HUES6 (cell line): ENCODE data around the gene BMP4.

Source experiments
- H3K27ac ChIP-seq: 2 replicates; pipeline ENCODE4 v1.7.0; 2013; ENCODE audit warnings: low read depth, mild to moderate bottlenecking, low read length, inconsistent platforms
- H3K27me3 ChIP-seq: 2 replicates; pipeline ENCODE4 v1.6.1; 2013; ENCODE audit warnings: low read length; ENCODE audit not compliant: control insufficient read depth, insufficient read depth
- H3K36me3 ChIP-seq: 2 replicates; pipeline ENCODE4 v1.6.1; 2013; ENCODE audit warnings: low read length; ENCODE audit not compliant: control insufficient read depth, insufficient read depth
- H3K4me1 ChIP-seq: 2 replicates; pipeline ENCODE4 v1.6.1; 2013; ENCODE audit warnings: low read length; ENCODE audit not compliant: control insufficient read depth, insufficient read depth
- H3K4me3 ChIP-seq: 2 replicates; pipeline ENCODE4 v1.5.1; 2013; ENCODE audit warnings: low read depth, low read length
- H3K9ac ChIP-seq: one replicate; pipeline ENCODE4 v1.6.1; 2013; ENCODE audit warnings: mild to moderate bottlenecking, low read length
- H3K9me3 ChIP-seq: 2 replicates; pipeline ENCODE4 v1.6.1; 2013; ENCODE audit warnings: low read depth, low read length; ENCODE audit not compliant: control insufficient read depth, insufficient read depth

The BMP4 gene

DNA sequence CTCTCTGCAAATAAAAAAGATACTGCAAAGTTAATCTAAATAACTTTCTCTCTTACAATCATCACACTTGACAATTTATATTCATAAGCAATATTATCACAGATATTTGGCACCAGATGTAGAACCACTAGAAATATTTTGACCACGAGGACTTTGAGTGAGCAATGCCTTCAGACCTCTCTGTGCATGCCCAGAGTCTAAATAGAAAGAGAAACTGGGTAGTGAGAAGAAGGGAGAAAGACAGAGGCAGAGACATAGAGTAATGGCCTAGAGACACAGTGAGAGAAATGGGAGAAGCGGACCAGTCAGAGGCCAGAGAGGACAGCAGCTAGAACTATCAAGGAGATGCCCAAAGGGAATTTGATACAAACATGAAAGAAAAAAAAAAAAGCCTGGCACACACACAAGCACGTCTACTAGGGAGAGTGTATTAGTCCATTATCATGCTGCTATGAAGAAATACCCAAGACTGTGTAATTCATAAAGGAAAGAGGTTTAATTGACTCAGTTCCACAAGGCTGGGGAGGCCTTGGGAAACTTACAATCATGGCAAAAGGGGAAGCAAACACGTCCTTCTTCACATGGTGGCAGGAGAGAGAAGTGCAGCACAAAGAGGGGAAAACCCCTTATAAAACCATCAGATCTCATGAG lies 41.1 kb downstream of the BMP4 start:
- Histone ChIP-seq H3K36me3 (no peaks in the 10 kb centered on the region), H3K9ac (no peak overlapping the region), H3K27ac (no peak overlapping the region), H3K4me3 (no peak overlapping the region), H3K4me1 (no peaks in the 10 kb centered on the region), H3K27me3 (no peaks in the 10 kb centered on the region), H3K9me3 (peaks cover 9% of the 10 kb centered on the region; the same call in 1 of the 2 replicates)

DNA sequence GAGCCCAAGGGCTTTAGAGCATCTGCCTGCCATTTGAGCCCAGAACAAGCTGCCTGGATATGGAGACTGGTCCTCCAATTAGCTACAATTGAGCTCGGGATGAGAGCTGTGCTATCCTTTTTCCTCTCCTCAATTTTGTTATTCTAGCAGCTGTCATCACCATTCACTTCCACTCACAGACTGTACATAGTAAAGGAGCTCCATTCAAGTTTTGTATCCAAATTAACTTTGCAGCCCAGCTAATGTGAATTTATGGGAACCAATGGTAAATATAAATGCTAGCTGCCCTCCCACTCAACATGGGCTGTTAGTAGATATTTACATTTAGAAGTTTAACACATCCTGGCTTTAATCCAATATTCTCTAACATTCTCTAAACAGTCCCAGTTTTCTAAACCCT lies 44.6 kb downstream of the BMP4 start:
- no peak overlapping the region for H3K27ac ChIP-seq

DNA sequence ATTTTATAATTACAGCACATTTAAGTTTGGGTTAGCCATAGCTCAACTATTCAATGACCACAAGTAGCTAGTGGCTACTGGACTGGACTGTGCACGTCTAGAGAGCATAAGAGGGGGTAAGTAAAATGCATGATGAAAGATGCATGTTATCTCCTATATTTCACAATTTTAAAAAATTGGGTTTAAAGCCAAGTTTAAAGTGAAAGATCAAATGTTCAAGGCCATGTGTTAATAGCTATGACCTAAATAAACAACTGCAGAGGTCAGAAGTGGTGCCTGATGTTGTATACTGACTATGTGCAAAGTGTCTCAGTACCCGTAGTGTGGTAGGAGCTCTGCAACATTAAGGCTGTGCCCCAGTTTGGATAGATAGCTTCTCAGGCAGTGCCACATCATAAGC lies 48.2 kb downstream of the BMP4 start:
- Histone ChIP-seq H3K9ac (no peak overlapping the region), H3K9me3 (peaks cover 17% of the 10 kb centered on the region; the same call in 1 of the 2 replicates), H3K4me3 (no peak overlapping the region), H3K36me3 (no peaks in the 10 kb centered on the region), H3K4me1 (no peaks in the 10 kb centered on the region), H3K27ac (no peak overlapping the region), H3K27me3 (no peaks in the 10 kb centered on the region)

More for the DNA sequence above, 44.6 kb downstream of the BMP4 start:
- Histone ChIP-seq H3K27me3 (no peaks in the 10 kb centered on the region), H3K9me3 (peaks cover 13% of the 10 kb centered on the region; the same call in 1 of the 2 replicates), H3K4me3 (no peak overlapping the region), H3K4me1 (no peaks in the 10 kb centered on the region), H3K36me3 (no peaks in the 10 kb centered on the region), H3K9ac (no peak overlapping the region)

DNA sequence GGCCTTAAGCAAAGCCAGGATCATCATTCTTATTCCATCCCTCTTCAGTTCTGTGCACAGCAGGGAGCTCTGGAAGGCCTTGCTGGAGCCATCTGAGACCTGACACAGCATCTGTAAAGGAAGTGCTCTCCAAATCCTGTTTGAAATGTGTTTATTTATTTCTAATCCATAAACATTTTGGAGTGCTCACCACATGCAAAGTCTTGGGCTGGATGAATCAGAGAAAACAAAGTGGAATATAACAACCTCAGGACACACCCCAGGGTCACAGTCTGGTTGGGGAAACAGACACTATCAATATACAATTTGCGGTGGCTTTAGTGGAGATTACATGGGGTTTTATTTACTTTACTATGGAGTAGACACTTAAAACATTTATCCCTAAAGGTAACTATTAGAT lies 54.3 kb downstream of the BMP4 start:
- Histone ChIP-seq H3K36me3 (no peaks in the 10 kb centered on the region), H3K9me3 (peaks cover 8% of the 10 kb centered on the region; the same call in 1 of the 2 replicates), H3K4me3 (no peak overlapping the region), H3K27me3 (no peaks in the 10 kb centered on the region), H3K27ac (no peak overlapping the region), H3K9ac (no peak overlapping the region), H3K4me1 (no peaks in the 10 kb centered on the region)

DNA sequence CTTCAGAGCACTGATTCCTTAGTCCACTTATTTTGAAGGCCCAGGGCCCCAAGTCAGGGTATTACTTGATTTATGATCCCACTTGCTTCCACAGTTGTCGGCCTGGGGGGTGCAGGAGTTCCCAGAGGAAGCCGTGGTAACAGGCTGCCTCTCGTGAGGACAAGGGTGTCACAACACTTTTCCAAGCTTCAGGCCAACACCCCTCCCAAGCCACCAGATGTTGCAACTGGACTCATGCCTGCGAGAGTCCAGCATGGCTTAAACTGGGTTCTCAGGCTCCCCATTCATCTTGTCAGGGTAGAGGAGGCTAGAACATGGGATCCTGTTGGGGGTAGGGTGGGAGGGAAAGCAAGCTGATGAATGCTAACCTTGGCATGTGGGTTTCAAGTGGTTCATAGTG lies 56.1 kb downstream of the BMP4 start:
- no peak overlapping the region for H3K27ac ChIP-seq

More for the DNA sequence above, 56.1 kb downstream of the BMP4 start:
- no peaks in the 10 kb centered on the region for H3K36me3 ChIP-seq
- no peaks in the 10 kb centered on the region for H3K27me3 ChIP-seq
- H3K9me3 ChIP-seq = peaks cover under 1% of the 10 kb centered on the region; the same call in 1 of the 2 replicates
- H3K4me1 ChIP-seq = no peaks in the 10 kb centered on the region
- H3K9ac ChIP-seq = no peak overlapping the region
- no peak overlapping the region for H3K4me3 ChIP-seq
